ENCODE data around the gene AKT3. TPM values are rescaled to one million over a fixed set of nuclear protein-coding genes. Genes with fewer than 3 reads are reported as not detected.

AKT3 gene
- polyA plus RNA-seq, 1 donor: 17.3 TPM

DNA sequence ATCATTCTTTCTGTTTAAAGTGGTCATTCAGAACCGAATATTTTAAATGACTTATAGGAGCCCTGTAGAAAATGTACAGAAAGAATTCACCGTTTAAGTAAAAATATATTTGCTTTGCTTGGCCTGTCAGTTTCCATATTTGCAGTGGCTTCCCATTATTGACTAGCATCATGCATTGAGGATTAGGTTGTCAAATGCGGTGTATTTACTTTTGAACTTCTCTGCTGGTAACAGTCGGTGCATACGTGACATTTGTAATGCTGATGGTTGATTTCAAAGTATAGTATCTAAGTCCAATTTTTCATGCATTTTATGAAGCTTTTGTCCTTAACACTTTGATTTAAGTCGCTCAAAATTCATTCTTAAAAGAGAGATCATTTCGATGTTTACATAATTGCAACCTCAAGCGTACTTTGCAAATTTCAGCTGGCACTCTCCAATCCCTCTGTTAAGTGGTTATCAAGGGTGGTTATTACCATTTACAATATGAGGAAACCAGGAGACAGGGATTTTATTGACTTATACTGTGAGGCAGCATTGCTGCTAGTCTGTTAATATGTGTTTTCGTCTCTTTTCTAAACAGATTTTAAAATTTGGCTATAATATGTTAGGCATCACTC, 392.6 kb downstream of the AKT3 start:
- no peak for DNase-seq

GRCh38 chr1:243455760-243456651, 394.0 kb downstream of the AKT3 start:
- no peak for DNase-seq

DNA sequence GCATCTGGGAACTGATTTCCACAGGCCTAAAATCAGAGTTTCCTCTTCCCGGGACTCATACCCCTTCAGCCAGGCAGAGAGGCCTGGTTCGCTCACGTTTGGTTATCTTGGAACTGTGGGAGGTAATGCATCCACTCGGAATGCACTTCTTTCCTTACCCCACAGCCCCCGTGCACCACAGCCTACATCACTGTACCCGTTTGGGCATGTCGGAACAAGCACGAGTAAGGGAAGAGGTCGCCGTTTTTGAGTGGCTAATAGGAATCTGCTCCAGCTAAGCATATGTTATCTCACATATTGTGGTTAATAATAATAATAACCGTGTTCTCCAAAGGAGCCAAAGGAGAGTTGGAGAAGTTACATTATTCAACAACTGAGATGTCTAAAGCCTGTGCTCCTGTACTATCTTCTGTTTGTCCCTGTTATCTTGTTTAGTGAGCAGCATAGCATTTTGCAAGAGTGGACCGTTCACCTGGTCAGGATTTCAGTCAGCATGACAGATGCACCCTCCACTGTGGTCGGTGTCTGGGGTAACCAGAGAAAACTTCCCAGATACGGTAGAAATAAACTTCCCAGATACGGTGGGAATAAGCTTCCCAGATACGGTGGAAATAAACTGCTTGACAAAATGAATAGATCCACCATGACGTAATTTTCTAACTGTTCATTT, 395.6 kb downstream of the AKT3 start:
- DNase-seq: no peak

DNA sequence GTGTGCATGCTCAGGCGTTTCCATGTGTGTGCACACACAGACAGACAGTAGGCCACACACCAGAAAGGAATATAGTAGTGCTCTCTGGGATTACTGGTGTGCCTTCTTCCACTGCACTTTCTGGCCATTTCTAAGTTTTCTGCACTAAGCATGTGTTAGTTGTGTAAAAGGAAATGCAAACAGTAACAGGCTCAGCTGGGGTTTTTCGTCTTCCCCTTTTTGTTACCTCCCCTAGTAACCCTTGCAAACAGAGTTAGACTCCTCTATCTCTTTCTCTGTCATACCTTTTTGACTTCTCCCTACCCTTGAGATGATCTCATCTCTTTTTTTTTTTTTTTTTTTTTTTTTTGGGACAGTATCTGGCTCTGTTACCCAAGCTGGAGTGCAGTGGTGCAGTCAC, 398.0 kb downstream of the AKT3 start:
- DNase-seq: no peak

GRCh38 chr1:243449373-243449772, 400.7 kb downstream of the AKT3 start:
- no peak for DNase-seq

DNA sequence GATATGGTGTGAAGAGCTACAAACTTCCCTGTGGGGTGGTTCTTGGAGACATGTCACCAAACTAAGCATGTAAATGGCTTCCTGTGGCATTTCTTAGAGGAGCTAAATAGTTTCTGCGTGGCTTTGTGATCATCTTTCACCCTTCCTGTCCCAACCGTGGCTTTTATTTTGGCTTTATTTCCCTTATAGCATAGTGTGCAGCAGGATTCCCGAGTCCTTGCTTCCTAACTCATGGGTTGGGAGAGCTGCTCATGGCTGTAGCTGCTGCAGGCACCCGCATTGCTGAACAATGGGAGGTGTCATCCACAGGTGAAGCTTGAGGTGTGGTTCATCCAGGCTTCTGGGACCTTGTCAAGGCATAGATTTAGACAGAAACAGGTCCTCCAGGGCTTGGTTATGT, 402.2 kb downstream of the AKT3 start:
- DNase-seq: no peak

DNA sequence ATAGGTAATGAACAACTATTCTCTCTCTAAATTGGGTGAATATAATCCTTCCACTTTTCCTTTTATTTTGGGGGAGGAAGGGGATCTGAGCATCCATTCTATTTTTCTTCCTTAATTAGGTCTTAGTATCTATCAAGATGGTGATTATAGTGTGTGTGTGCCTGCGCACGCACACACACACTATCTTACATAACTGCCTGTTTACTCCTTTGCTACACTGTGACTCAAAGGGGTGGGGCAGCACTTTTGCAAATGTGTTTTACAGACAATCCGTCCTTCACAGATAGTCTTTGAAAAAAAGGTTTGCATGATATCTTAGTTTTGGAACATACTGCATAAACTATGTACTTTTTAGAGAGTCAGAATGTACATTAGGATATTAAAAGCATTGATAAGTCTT, 402.7 kb downstream of the AKT3 start:
- no peak for DNase-seq

GRCh38 chr1:243443557-243443956, 406.5 kb downstream of the AKT3 start:
- no peak for DNase-seq

DNA sequence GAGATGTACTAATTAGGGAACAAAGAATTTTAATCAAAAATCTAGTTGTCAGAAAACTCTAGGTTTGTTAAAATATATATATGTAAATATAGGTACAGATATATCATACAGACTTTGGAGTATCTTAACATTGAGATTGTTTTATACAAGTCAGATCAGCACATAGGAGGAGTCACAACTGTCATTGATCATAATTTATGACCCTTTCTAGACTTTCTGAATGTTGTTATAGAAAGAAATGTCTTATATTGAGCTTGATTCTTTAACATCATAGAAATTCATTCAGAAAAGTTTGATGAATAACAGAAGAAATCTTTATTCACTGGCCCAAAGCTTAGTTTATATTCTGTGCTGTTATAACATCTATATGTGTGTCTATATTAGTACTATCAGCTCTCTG, 408.4 kb downstream of the AKT3 start:
- DNase-seq: no peak

GRCh38 chr1:243440406-243440805, 409.6 kb downstream of the AKT3 start:
- DNase-seq: no peak

DNA sequence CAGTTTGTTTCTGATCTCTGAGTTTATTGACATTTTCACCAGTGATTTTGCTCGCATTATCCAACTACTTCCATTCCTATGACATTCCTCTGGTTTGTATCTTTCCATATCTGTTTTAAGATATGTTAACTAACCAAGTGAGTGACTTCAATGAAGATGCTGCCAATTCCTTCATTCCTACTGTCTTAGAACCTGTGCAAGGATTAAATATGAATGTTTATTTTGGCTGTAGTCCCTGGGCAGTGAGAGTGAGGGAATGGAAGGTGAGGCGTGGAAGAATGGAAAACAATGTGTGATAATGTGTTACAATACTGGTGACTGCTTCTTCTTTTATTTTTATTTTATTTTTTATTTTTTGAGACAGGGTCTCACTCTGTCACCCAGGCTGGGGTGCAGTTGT, 411.2 kb downstream of the AKT3 start:
- DNase-seq: no peak

Other genes starting within 250 kb of the AKT3 start
- gene ZBTB18, start 201.0 kb upstream of the AKT3 start, polyA plus RNA-seq (ENCODE audit: insufficient read length): 94.0 TPM

All from hindlimb muscle (tissue), 1 donor.